Measurements from ENCODE around the gene POLA1.

GRCh38 chrX:24979081-24979480 is 285.4 kb downstream of the POLA1 start:
- TF ChIP-seq, protein P1, sequence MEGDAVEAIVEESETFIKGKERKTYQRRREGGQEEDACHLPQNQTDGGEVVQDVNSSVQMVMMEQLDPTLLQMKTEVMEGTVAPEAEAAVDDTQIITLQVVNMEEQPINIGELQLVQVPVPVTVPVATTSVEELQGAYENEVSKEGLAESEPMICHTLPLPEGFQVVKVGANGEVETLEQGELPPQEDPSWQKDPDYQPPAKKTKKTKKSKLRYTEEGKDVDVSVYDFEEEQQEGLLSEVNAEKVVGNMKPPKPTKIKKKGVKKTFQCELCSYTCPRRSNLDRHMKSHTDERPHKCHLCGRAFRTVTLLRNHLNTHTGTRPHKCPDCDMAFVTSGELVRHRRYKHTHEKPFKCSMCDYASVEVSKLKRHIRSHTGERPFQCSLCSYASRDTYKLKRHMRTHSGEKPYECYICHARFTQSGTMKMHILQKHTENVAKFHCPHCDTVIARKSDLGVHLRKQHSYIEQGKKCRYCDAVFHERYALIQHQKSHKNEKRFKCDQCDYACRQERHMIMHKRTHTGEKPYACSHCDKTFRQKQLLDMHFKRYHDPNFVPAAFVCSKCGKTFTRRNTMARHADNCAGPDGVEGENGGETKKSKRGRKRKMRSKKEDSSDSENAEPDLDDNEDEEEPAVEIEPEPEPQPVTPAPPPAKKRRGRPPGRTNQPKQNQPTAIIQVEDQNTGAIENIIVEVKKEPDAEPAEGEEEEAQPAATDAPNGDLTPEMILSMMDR (IDR thresholded peaks at IDR 0.05) = no peak
- TF ChIP-seq POLR2A (IDR thresholded peaks at IDR 0.05) = no peak

Measured in testis (tissue), 2 donors.